ENCODE measurements around the gene LCE5A. TPM values are rescaled to one million over a fixed set of nuclear protein-coding genes. Genes with fewer than 3 reads are reported as not detected.

The LCE5A gene, protein sequence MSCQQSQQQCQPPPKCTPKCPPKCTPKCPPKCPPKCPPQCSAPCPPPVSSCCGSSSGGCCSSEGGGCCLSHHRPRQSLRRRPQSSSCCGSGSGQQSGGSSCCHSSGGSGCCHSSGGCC
- total RNA-seq, result not detected in 2 replicates
- long read RNA-seq, result 0 reads

DNA sequence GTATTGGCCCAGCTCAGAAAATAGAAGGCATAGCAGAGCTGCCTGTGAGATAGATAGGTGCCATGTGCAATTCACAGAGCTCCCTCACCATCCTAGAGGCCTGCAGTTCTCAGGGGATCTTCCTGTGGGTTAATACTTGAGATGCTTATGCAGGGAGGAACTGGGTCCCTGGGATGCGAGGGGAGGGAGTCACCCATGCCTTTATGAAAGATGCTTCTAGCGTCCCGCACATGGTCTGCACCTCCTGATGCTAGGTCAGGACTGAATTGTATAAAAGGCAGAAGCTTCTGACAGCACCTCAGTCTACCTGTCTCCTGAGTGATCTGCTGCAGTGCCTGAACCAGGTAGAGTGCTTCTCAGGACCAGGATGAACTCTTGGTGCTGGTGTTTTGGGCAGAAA is at the start of gene LCE5A:
TSS of gene LCE5A (plus strand) at position 301 of the 400 bp plus-strand sequence. CDS start 732 bp downstream, outside the sequence.
- peaks cover 1% of the 10 kb centered on the region for H3K36me3 Mint-ChIP-seq (ENCODE audit: insufficient read depth)
- TF ChIP-seq, protein P1, sequence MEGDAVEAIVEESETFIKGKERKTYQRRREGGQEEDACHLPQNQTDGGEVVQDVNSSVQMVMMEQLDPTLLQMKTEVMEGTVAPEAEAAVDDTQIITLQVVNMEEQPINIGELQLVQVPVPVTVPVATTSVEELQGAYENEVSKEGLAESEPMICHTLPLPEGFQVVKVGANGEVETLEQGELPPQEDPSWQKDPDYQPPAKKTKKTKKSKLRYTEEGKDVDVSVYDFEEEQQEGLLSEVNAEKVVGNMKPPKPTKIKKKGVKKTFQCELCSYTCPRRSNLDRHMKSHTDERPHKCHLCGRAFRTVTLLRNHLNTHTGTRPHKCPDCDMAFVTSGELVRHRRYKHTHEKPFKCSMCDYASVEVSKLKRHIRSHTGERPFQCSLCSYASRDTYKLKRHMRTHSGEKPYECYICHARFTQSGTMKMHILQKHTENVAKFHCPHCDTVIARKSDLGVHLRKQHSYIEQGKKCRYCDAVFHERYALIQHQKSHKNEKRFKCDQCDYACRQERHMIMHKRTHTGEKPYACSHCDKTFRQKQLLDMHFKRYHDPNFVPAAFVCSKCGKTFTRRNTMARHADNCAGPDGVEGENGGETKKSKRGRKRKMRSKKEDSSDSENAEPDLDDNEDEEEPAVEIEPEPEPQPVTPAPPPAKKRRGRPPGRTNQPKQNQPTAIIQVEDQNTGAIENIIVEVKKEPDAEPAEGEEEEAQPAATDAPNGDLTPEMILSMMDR (IDR thresholded peaks at IDR 0.05; ENCODE audit: unreplicated experiment), result no peak
- H3K4me1 Mint-ChIP-seq (ENCODE audit: low read depth), result no peaks in the 10 kb centered on the region
- H3K4me3 Mint-ChIP-seq (ENCODE audit: low read depth), result no peak within 1 kb of the TSS
- H3K27ac Mint-ChIP-seq, result no peak within 1 kb of the TSS
- no peaks in the 10 kb centered on the region for H3K27me3 Mint-ChIP-seq
- no peak for DNase-seq (ENCODE audit: low spot score, unreplicated experiment)
- peaks cover 67% of the 10 kb centered on the region for H3K9me3 Mint-ChIP-seq (ENCODE audit: low read depth)

DNA sequence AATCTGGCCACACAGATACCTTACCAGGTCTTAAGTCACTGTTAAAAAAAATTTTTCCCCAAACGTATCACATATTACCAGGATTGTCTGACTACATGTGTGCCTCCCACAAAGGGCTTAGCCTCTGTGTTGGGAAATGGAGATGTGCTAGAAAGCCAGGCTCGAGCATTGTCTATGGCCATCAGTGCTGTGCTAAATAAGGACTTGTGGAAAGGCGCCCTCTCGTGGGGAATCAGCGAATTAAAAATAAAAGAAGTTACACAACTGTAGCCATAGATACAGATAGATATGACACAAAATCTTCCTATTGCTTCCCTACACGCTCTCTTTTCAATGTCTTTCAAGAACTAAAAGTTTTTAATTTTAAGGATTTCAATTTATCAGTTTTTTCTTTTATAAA is 49.1 kb upstream of the LCE5A start:
- Mint-ChIP-seq H3K36me3 (ENCODE audit: insufficient read depth) (no peaks in the 10 kb centered on the region), H3K4me3 (ENCODE audit: low read depth) (no peak overlapping the region), H3K27me3 (no peaks in the 10 kb centered on the region), H3K4me1 (ENCODE audit: low read depth) (no peaks in the 10 kb centered on the region), H3K9me3 (ENCODE audit: low read depth) (peaks cover 38% of the 10 kb centered on the region), H3K27ac (no peak overlapping the region)
- no peak for DNase-seq (ENCODE audit: low spot score, unreplicated experiment)
- TF ChIP-seq, protein P1 (IDR thresholded peaks at IDR 0.05; ENCODE audit: unreplicated experiment), result no peak

DNA sequence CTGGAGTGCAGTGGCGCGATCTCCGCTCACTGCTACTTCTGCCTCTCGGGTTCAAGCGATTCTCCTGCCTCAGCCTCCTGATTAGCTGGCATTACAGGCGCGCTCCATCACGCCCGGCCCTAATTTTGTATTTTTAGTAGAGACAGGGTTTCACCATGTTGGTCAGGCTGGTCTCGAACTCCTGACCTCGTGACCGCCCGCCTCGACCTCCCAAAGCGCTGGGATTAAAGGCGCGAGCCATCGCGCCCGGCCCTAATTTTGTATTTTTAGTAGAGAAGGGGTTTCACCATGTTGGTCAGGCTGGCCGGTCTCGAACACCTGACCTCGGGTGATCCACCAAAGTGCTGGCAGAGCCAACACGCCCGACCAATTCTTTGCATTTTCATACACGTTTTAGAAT is 48.0 kb upstream of the LCE5A start:
- H3K27me3 Mint-ChIP-seq, result no peaks in the 10 kb centered on the region
- H3K36me3 Mint-ChIP-seq (ENCODE audit: insufficient read depth), result no peaks in the 10 kb centered on the region
- H3K9me3 Mint-ChIP-seq (ENCODE audit: low read depth), result peaks cover 42% of the 10 kb centered on the region

DNA sequence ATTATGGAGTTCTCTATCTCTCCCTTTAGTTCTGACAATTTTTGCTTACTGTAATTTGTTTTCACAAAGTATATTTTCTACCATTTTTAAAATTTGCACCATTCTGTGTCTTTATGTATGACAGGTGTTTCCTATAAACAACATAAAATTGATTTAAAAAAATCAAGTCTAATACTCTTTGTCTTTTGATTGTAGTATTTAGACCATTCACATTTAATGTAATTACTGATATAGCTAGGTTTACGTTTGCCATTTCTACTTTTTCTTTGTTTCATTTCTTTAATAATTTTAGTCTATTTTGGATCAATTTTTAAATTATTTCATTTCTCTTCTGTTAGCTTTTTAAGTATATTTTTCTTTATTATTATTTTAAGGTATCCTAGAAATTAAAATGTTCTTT is 44.4 kb upstream of the LCE5A start:
- Mint-ChIP-seq H3K27me3 (no peaks in the 10 kb centered on the region), H3K36me3 (ENCODE audit: insufficient read depth) (no peaks in the 10 kb centered on the region), H3K27ac (no peak overlapping the region), H3K4me3 (ENCODE audit: low read depth) (no peak overlapping the region), H3K9me3 (ENCODE audit: low read depth) (peaks cover 34% of the 10 kb centered on the region), H3K4me1 (ENCODE audit: low read depth) (no peaks in the 10 kb centered on the region)
- no peak for DNase-seq (ENCODE audit: low spot score, unreplicated experiment)
- TF ChIP-seq, protein P1 (IDR thresholded peaks at IDR 0.05; ENCODE audit: unreplicated experiment), result no peak

More for the DNA sequence above, 48.0 kb upstream of the LCE5A start:
- Mint-ChIP-seq H3K4me3 (ENCODE audit: low read depth) (no peak overlapping the region), H3K27ac (no peak overlapping the region), H3K4me1 (ENCODE audit: low read depth) (no peaks in the 10 kb centered on the region)
- TF ChIP-seq, protein P1 (IDR thresholded peaks at IDR 0.05; ENCODE audit: unreplicated experiment), result no peak
- DNase-seq (ENCODE audit: low spot score, unreplicated experiment), result no peak

DNA sequence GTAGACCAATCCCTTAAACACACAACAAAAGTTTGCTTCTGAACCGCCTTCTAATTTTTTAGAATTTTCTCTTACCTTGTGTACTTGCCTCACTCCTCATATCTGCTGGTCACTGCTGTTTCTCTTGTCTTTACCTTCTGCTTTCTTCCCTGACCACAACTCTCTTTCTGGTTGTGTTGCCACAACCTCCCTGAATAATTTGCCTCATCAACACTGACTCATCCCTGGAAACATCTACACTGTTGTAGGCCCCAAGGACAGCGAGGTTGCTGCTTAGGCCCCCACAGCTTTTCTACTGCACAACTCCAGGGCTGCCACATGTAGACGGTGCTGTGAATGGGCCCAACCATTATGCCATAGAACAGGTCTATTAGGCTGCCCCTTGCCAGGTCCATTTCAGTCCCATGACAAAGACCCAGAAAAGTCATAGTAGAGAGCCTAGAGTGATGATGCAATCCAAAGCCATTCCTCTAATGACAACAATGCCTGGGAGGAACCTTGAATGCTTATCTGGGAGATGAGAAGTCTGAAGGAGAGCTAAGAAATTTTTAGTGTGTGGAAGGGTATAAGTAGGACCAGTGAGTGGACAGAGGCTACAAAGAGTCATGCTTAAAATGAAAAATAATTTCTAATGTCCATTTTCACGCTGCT is 36.6 kb upstream of the LCE5A start:
- TF ChIP-seq, protein P1 (IDR thresholded peaks at IDR 0.05; ENCODE audit: unreplicated experiment), result no peak
- Mint-ChIP-seq H3K36me3 (ENCODE audit: insufficient read depth) (peaks cover 3% of the 10 kb centered on the region), H3K4me1 (ENCODE audit: low read depth) (no peaks in the 10 kb centered on the region), H3K27ac (no peak overlapping the region), H3K4me3 (ENCODE audit: low read depth) (no peak overlapping the region), H3K27me3 (no peaks in the 10 kb centered on the region), H3K9me3 (ENCODE audit: low read depth) (peaks cover 49% of the 10 kb centered on the region)
- no peak for DNase-seq (ENCODE audit: low spot score, unreplicated experiment)

Measured in progenitor cell of endocrine pancreas (in vitro differentiated cells).